ENCODE results near the gene VSIG2.
A peak's percentile ranks its signal among the peaks of the same experiment; 100 is the strongest.

VSIG2 gene

GRCh38 chr11:124751391-124751740, 689 bp downstream of the VSIG2 start:
- DNase-seq (ENCODE audit: low spot score), result no peak
- no peak for TF ChIP-seq CTCF (conservative IDR thresholded peaks at IDR 0.05; ENCODE audit: low read depth)
- ChIA-PET POLR2A (ENCODE audit: low non-redundant PET) (no interaction called here), CTCF (interaction anchor here (0.9 kb wide), 1 partner anchor 11 kb away, joined by 3 read pairs; no protein-coding TSS in a partner anchor)
- no peak overlapping the region for H3K27ac ChIP-seq

GRCh38 chr11:124749912-124750311, 2.1 kb downstream of the VSIG2 start:
- DNase-seq (ENCODE audit: low spot score), result no peak
- ChIA-PET POLR2A (ENCODE audit: low non-redundant PET) (no interaction called here), CTCF (no interaction called here)
- no peak for TF ChIP-seq CTCF (conservative IDR thresholded peaks at IDR 0.05; ENCODE audit: low read depth)
- H3K27ac ChIP-seq, result no peak overlapping the region

- no peak for TF ChIP-seq CTCF (conservative IDR thresholded peaks at IDR 0.05; ENCODE audit: low read depth)
- H3K27ac ChIP-seq, result no peak overlapping the region
- POLR2A ChIA-PET (ENCODE audit: low non-redundant PET), result no interaction called here
- CTCF ChIA-PET, result interaction anchor here (0.6 to 1.3 kb wide), 3 partner anchors 14 to 26 kb away, joined by 3 read pairs; no protein-coding TSS in a partner anchor
- DNase-seq (ENCODE audit: low spot score), result no peak
Measured at GRCh38 chr11:124748481-124749343, 3.3 kb downstream of the VSIG2 start.

- TF ChIP-seq CTCF (conservative IDR thresholded peaks at IDR 0.05; ENCODE audit: low read depth), result no peak
- ChIA-PET CTCF (interaction anchor here (0.6 kb wide), 1 partner anchor 24 kb away, joined by 3 read pairs; no protein-coding TSS in a partner anchor), POLR2A (ENCODE audit: low non-redundant PET) (no interaction called here)
- no peak overlapping the region for H3K27ac ChIP-seq
- no peak for DNase-seq (ENCODE audit: low spot score)
Measured at GRCh38 chr11:124748100-124748418, 4.0 kb downstream of the VSIG2 start.

- CTCF ChIA-PET, result interaction anchor here (0.6 to 1.6 kb wide), 5 partner anchors 10 to 89 kb away, joined by 3 to 13 read pairs (median 4); no protein-coding TSS in a partner anchor
- DNase-seq (ENCODE audit: low spot score), result no peak
- peak overlapping the region; percentile 36; the same call in 1 of the 2 replicates for H3K27ac ChIP-seq
- POLR2A ChIA-PET (ENCODE audit: low non-redundant PET), result no interaction called here
- TF ChIP-seq CTCF (conservative IDR thresholded peaks at IDR 0.05; ENCODE audit: low read depth), result no peak
Measured at GRCh38 chr11:124747406-124748099, 4.5 kb downstream of the VSIG2 start.

GRCh38 chr11:124746621-124747243, 5.3 kb downstream of the VSIG2 start:
- DNase-seq (ENCODE audit: low spot score), result peak; percentile 94
- POLR2A ChIA-PET (ENCODE audit: low non-redundant PET), result interaction anchor here (0.8 kb wide), 1 partner anchor 73 kb away, joined by 5 read pairs; the partner anchor contains the start of genes SIAE and SPA17
- CTCF ChIA-PET, result interaction anchor here (0.5 to 1.6 kb wide), 13 partner anchors 11 to 106 kb away, joined by 3 to 13 read pairs (median 4); no protein-coding TSS in a partner anchor

More at GRCh38 chr11:124746621-124747243, 5.3 kb downstream of the VSIG2 start:
- TF ChIP-seq CTCF (conservative IDR thresholded peaks at IDR 0.05; ENCODE audit: low read depth), result peak; percentile 73
- H3K27ac ChIP-seq, result peak overlapping the region; percentile 36

All from RWPE1 (cell line).